ENCODE data around the gene P4HB. TPM values are rescaled to one million over a fixed set of nuclear protein-coding genes. Genes with fewer than 3 reads are reported as not detected.

P4HB gene
- total RNA-seq, 6 experiments from 2014 or later, result 790 to 981 (median 910) TPM

GRCh38 chr17:81812571-81813370, 47.6 kb downstream of the P4HB start:
- no peak overlapping the region for H3K27ac Mint-ChIP-seq
- H3K4me1 Mint-ChIP-seq (ENCODE audit: low read depth), result peaks cover 12% of the 10 kb centered on the region
- H3K27me3 Mint-ChIP-seq (ENCODE audit: insufficient read depth), result peaks cover 11% of the 10 kb centered on the region
- TF ChIP-seq, protein P1, sequence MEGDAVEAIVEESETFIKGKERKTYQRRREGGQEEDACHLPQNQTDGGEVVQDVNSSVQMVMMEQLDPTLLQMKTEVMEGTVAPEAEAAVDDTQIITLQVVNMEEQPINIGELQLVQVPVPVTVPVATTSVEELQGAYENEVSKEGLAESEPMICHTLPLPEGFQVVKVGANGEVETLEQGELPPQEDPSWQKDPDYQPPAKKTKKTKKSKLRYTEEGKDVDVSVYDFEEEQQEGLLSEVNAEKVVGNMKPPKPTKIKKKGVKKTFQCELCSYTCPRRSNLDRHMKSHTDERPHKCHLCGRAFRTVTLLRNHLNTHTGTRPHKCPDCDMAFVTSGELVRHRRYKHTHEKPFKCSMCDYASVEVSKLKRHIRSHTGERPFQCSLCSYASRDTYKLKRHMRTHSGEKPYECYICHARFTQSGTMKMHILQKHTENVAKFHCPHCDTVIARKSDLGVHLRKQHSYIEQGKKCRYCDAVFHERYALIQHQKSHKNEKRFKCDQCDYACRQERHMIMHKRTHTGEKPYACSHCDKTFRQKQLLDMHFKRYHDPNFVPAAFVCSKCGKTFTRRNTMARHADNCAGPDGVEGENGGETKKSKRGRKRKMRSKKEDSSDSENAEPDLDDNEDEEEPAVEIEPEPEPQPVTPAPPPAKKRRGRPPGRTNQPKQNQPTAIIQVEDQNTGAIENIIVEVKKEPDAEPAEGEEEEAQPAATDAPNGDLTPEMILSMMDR (IDR thresholded peaks at IDR 0.05), result no peak
- no peaks in the 10 kb centered on the region for H3K36me3 Mint-ChIP-seq (ENCODE audit: low read depth)
- DNase-seq, result no peak
- peaks cover 6% of the 10 kb centered on the region; the same call in 1 of the 2 replicates for H3K9me3 Mint-ChIP-seq
- H3K4me3 Mint-ChIP-seq, result no peak overlapping the region

DNA sequence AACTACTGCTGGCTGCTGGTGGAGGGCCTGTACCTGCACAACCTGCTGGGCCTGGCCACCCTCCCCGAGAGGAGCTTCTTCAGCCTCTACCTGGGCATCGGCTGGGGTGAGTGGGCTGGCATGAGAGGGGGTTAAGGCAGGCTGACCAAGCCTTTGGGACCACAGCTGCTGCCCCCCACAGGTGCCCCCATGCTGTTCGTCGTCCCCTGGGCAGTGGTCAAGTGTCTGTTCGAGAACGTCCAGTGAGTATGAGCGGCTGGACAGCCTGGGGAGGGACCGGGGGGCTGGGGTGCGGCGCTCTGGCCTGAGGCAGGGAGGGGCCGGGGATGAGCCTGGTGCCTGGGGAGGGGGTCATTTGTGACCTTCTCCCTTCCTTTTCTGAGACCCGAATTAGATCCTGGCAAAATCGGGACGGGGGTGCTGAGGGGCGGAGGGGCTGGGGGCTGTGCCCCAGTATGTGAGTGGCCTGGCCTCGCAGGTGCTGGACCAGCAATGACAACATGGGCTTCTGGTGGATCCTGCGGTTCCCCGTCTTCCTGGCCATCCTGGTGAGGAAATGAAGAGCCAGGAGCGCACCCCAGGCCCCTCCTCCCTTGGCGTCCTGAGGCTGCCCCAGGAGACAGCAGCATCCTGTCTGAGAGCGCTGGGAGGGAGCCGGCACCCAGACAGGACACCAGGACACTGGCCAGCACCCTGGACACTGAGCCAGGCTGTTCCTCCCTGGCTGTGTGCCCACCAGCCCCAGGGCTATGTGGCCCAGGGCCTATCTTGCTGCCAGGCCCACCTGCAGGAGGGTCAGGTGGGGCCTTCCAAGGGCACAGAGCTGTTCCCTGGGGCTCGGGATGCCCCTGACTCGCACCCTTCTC, 48.4 kb downstream of the P4HB start:
- Mint-ChIP-seq H3K27me3 (ENCODE audit: insufficient read depth) (peaks cover 16% of the 10 kb centered on the region), H3K27ac (no peak overlapping the region), H3K9me3 (peaks cover 6% of the 10 kb centered on the region; the same call in 1 of the 2 replicates), H3K4me3 (no peak overlapping the region), H3K36me3 (ENCODE audit: low read depth) (no peaks in the 10 kb centered on the region), H3K4me1 (ENCODE audit: low read depth) (peaks cover 10% of the 10 kb centered on the region)
- TF ChIP-seq, protein P1 (IDR thresholded peaks at IDR 0.05), result no peak
- no peak for DNase-seq

DNA sequence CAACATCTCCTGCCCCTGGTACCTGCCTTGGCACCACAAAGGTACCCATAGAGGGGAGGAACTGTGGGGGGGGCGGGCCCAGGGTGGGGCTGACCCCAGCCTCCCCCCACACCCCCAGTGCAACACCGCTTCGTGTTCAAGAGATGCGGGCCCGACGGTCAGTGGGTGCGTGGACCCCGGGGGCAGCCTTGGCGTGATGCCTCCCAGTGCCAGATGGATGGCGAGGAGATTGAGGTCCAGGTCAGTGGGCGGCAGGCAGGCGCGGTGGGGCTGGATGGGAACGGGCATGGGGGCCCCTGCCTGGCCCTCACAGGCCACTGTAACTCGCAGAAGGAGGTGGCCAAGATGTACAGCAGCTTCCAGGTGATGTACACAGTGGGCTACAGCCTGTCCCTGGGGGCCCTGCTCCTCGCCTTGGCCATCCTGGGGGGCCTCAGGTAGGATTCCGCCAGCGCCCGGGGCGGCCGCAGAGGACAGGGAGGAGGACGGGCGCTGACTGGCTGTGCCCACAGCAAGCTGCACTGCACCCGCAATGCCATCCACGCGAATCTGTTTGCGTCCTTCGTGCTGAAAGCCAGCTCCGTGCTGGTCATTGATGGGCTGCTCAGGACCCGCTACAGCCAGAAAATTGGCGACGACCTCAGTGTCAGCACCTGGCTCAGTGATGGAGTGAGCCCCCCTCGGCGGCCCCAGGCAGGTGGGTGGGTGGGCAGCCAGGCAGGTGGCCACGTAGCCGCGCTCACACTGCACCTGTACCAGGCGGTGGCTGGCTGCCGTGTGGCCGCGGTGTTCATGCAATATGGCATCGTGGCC, 49.2 kb downstream of the P4HB start:
- H3K27me3 Mint-ChIP-seq (ENCODE audit: insufficient read depth), result peaks cover 16% of the 10 kb centered on the region
- DNase-seq, result no peak
- peaks cover 6% of the 10 kb centered on the region; the same call in 1 of the 2 replicates for H3K9me3 Mint-ChIP-seq
- no peaks in the 10 kb centered on the region for H3K36me3 Mint-ChIP-seq (ENCODE audit: low read depth)
- H3K4me1 Mint-ChIP-seq (ENCODE audit: low read depth), result peaks cover 2% of the 10 kb centered on the region; the same call in 1 of the 2 replicates
- TF ChIP-seq, protein P1 (IDR thresholded peaks at IDR 0.05), result no peak
- H3K4me3 Mint-ChIP-seq, result no peak overlapping the region
- H3K27ac Mint-ChIP-seq, result no peak overlapping the region

DNA sequence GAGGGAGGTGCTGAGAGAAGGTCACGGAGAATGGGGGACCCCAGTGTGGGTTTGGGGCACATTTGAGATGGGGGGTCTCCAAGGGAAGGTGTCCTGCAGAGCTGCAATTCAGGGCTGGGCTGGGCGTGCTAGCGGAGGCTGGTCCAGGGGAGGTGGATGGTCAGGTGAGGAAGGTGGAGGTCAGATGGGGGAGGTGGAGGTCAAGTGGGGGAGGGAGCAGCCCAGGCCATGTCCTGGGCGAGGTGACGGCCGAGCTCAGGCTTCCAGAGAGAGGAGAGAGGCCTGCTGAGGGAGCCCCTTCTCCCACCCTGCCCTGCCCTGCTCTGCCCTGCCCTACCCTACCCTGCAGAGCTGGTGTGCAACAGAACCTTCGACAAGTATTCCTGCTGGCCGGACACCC, 49.9 kb downstream of the P4HB start:
- Mint-ChIP-seq H3K9me3 (peaks cover 6% of the 10 kb centered on the region; the same call in 1 of the 2 replicates), H3K27me3 (ENCODE audit: insufficient read depth) (peaks cover 16% of the 10 kb centered on the region), H3K36me3 (ENCODE audit: low read depth) (no peaks in the 10 kb centered on the region), H3K4me1 (ENCODE audit: low read depth) (no peaks in the 10 kb centered on the region), H3K4me3 (no peak overlapping the region), H3K27ac (no peak overlapping the region)
- TF ChIP-seq, protein P1 (IDR thresholded peaks at IDR 0.05), result no peak
- DNase-seq, result no peak

- no peak for DNase-seq
- H3K27me3 Mint-ChIP-seq (ENCODE audit: insufficient read depth), result peaks cover 19% of the 10 kb centered on the region
- peaks cover 6% of the 10 kb centered on the region; the same call in 1 of the 2 replicates for H3K9me3 Mint-ChIP-seq
- TF ChIP-seq, protein P1 (IDR thresholded peaks at IDR 0.05), result no peak
- H3K4me1 Mint-ChIP-seq (ENCODE audit: low read depth), result no peaks in the 10 kb centered on the region
- no peaks in the 10 kb centered on the region for H3K36me3 Mint-ChIP-seq (ENCODE audit: low read depth)
- H3K4me3 Mint-ChIP-seq, result no peak overlapping the region
- no peak overlapping the region for H3K27ac Mint-ChIP-seq
Measured at GRCh38 chr17:81809556-81809998, 50.8 kb downstream of the P4HB start.
